GM18519 (cell line): ENCODE measurements around the gene PLA2G2F.

Experiments used
- ATAC-seq: cut with Tn5 transposase; IDR thresholded peaks from one replicate; pipeline ENCODE4 v1.9.1; 2021; ENCODE audit warnings: mild to moderate bottlenecking, moderate library complexity; ENCODE audit not compliant: unreplicated experiment, low FRiP score

PLA2G2F gene

GRCh38 chr1:20166051-20166450 lies 26.9 kb downstream of the PLA2G2F start:
- no peak for ATAC-seq

GRCh38 chr1:20167126-20167525 lies 28.0 kb downstream of the PLA2G2F start:
- ATAC-seq, result no peak

GRCh38 chr1:20168564-20169491 lies 29.7 kb downstream of the PLA2G2F start:
- no peak for ATAC-seq

- ATAC-seq, result no peak
These were observed 30.8 kb downstream of the PLA2G2F start for GRCh38 chr1:20169932-20170331.

GRCh38 chr1:20172033-20172590 lies 33.0 kb downstream of the PLA2G2F start:
- ATAC-seq, result no peak

GRCh38 chr1:20174937-20175666 lies 36.0 kb downstream of the PLA2G2F start:
- ATAC-seq, result no peak

GRCh38 chr1:20178634-20179370 lies 39.7 kb downstream of the PLA2G2F start:
- ATAC-seq, result no peak

- ATAC-seq, result no peak
These were observed 40.4 kb downstream of the PLA2G2F start for GRCh38 chr1:20179371-20180128.

- ATAC-seq, result no peak
These were observed 41.2 kb downstream of the PLA2G2F start for GRCh38 chr1:20180129-20180843.

GRCh38 chr1:20180844-20181207 lies 41.7 kb downstream of the PLA2G2F start:
- no peak for ATAC-seq

GRCh38 chr1:20182415-20182814 lies 43.3 kb downstream of the PLA2G2F start:
- ATAC-seq, result no peak

- no peak for ATAC-seq
These were observed 43.9 kb downstream of the PLA2G2F start for GRCh38 chr1:20183035-20183434.

- no peak for ATAC-seq
These were observed 44.6 kb downstream of the PLA2G2F start for GRCh38 chr1:20183616-20184271.

GRCh38 chr1:20184481-20184900 lies 45.4 kb downstream of the PLA2G2F start:
- no peak for ATAC-seq

GRCh38 chr1:20184997-20185833 lies 46.1 kb downstream of the PLA2G2F start:
- ATAC-seq, result no peak

- no peak for ATAC-seq
These were observed 47.0 kb downstream of the PLA2G2F start, which contains the start of the genes PLA2G2C and UBXN10 for GRCh38 chr1:20185834-20186782. Gene PLA2G2C (minus strand): TSS chr1:20186518. CDS start chr1:20177363, 9,155 bp downstream. Gene UBXN10 (plus strand): TSS chr1:20186096. CDS start chr1:20190562, 4,466 bp downstream.
